ENCODE measurements around the gene EEA1. TPM values are rescaled to one million over a fixed set of nuclear protein-coding genes. Genes with fewer than 3 reads are reported as not detected.

Gene EEA1
- total RNA-seq, 2 experiments from 2014 or later = 15.6 to 17.6 TPM

DNA sequence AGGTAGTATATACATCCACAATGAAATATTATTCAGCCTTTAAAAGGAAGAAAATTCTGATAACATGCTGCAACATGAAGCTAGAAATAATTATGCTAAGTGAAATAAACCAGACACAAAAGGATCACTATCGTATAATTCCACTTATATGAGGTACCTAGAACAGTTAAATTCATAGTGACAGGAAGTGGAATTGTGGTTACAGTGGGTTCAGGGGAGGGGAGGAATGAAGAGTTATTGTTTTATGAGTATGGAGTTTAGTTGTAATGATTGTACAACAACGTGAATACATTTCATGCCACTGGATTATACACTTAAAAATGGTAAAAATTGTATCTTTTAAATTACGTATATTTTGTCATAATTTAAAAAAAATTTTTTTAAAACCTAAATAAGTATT is 21.0 kb downstream of the EEA1 start:
- CTCF ChIA-PET = interaction anchor here (0.6 to 1.6 kb wide), 5 partner anchors 21 to 767 kb away, joined by 3 to 8 read pairs (median 4); partner anchors contain the start of gene EEA1
- H3K4me1 Mint-ChIP-seq (ENCODE audit: low read depth) = peaks cover 58% of the 10 kb centered on the region
- H3K27me3 Mint-ChIP-seq (ENCODE audit: low read depth) = no peaks in the 10 kb centered on the region
- no peak overlapping the region for H3K27ac Mint-ChIP-seq
- no peaks in the 10 kb centered on the region for H3K9me3 Mint-ChIP-seq
- intact Hi-C loops (cut with micrococcal nuclease) = loop anchor here (1.0 kb wide), 1 partner anchor 19 kb away; no protein-coding TSS in a partner anchor
- peaks cover 15% of the 10 kb centered on the region for H3K36me3 Mint-ChIP-seq (ENCODE audit: low read depth)
- peak; percentile 58 for DNase-seq
- no peak overlapping the region for H3K4me3 Mint-ChIP-seq

DNA sequence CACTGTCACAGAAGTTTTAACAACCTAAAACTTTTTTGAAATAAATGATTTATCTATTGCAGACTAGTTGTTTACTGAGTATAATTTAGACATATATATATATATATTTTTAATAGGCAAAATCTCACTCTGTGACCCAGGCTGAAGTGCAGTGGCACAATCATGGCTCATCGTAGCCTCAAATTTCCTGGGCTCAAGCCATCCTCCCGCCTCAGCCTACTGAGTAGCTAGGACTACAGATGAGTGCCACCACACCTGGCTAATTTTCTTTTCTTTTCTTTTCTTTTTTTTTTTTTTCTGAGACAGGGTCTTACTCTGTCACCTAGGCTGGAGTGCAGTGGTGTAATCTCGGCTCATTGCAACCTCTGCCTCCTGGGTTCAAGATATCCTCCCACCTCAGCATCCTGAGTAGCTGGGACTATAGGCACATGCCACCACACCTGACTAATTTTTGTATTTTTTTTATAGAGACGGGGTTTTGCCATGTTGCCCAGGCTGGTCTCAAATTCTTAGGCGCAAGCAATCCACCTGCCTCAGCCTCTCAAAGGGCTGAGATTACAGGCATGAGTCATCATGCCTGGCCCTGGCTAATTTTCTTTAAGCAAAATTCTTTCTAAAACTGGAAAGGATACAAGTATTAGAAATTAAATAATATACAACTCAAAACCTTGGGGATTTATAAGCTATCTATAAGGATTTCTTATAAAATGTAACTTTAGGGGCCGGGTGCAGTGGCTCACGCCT is 23.1 kb downstream of the EEA1 start:
- CTCF ChIA-PET = interaction anchor here (1.2 kb wide), 2 partner anchors 23 to 84 kb away, joined by 3 read pairs; partner anchors contain the start of gene EEA1
- Mint-ChIP-seq H3K36me3 (ENCODE audit: low read depth) (peaks cover 12% of the 10 kb centered on the region), H3K4me1 (ENCODE audit: low read depth) (peaks cover 37% of the 10 kb centered on the region), H3K9me3 (no peaks in the 10 kb centered on the region), H3K27ac (no peak overlapping the region), H3K27me3 (ENCODE audit: low read depth) (no peaks in the 10 kb centered on the region), H3K4me3 (no peak overlapping the region)
- intact Hi-C loops (cut with micrococcal nuclease) = no loop called here
- peak; percentile 8 for DNase-seq

DNA sequence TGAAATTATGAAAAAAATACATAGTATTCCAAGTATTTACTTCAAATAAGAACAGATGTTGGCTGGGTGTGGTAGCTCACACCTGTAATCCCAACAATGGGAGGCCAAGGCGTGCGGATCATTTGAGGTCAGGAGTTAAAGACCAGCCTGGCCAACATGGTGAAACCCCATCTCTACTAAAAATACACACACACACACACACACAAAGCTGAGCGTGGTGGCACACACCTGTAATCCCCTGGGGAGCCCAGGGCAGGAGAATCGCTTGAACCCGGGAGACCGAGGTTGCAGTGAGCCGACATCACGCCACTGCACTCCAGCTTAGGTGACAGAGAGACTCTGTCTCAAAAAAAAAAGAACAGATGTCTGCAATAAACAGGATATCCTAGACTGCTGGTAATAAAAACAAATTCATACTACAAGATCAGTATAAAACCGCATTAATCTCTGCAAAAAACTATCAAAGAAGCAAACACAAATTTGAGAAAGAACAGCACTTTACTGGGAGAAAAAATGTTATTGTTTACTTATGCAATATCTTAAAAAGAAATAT is 23.8 kb downstream of the EEA1 start:
- no peaks in the 10 kb centered on the region for H3K27me3 Mint-ChIP-seq (ENCODE audit: low read depth)
- peaks cover 11% of the 10 kb centered on the region for H3K36me3 Mint-ChIP-seq (ENCODE audit: low read depth)
- H3K4me1 Mint-ChIP-seq (ENCODE audit: low read depth) = peaks cover 34% of the 10 kb centered on the region
- H3K9me3 Mint-ChIP-seq = no peaks in the 10 kb centered on the region
- H3K4me3 Mint-ChIP-seq = peak overlapping the region; percentile 34
- peak overlapping the region; percentile 56 for H3K27ac Mint-ChIP-seq
- no peak for DNase-seq
- CTCF ChIA-PET = interaction anchor here (0.9 kb wide), 1 partner anchor 43 kb away, joined by 4 read pairs; no protein-coding TSS in a partner anchor
- intact Hi-C loops (cut with micrococcal nuclease) = no loop called here

DNA sequence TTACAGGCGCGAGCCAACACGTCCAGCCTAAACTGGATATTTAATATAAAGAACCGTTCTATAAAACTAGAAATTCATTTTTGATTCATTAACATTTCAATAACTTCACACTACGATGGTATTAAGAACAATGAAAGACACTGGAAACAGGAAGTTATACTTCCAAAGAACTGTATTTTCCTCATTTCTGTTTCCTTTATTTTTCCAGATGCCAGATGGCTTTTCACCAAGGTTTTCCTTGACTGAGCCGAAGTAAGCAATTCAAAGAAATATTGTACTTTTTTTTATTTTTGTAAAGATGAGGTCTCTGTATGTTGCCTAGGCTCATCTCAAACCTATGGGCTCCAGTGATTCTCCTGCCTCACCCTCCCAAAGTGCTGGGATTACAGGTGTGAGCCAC is 28.2 kb downstream of the EEA1 start:
- Mint-ChIP-seq H3K27me3 (ENCODE audit: low read depth) (no peaks in the 10 kb centered on the region), H3K27ac (no peak overlapping the region), H3K4me1 (ENCODE audit: low read depth) (peaks cover 31% of the 10 kb centered on the region), H3K36me3 (ENCODE audit: low read depth) (peaks cover 14% of the 10 kb centered on the region), H3K4me3 (no peak overlapping the region), H3K9me3 (no peaks in the 10 kb centered on the region)
- no peak for DNase-seq
- intact Hi-C loops (cut with micrococcal nuclease) = no loop called here
- CTCF ChIA-PET = interaction anchor here (0.6 kb wide), 1 partner anchor 87 kb away, joined by 3 read pairs; no protein-coding TSS in a partner anchor

DNA sequence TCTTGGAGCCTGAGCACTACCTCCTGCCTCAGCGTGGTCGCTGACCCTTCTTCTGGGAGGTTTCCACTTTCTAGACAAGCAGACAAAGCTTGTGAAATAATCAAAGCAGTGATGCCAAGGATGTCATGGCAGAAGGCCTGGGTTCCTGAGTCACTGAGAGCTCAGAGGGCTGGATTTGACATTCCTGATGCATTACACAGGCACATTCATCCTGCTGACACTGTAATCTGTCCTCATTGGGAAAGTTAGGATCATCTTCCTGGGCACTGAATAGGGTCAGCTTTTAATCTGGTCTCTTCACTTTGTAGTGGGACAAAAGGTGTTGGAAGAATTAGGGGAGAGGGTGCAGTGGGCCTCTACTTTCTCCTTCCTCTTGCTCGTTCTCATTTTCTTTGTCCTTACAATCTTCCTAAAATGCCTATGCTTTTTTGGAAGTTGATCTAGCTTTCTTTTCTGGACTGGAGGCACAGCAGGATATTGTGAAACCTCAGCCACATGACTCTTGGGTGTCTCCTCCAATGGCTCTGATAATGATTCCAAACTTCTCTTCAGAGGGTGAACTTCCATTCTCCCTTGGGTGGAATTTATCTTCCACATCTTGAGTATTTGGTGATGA is 29.6 kb downstream of the EEA1 start:
- CTCF ChIA-PET = interaction anchor here (0.7 kb wide), 1 partner anchor 949 kb away, joined by 5 read pairs; no protein-coding TSS in a partner anchor
- peaks cover 15% of the 10 kb centered on the region for H3K36me3 Mint-ChIP-seq (ENCODE audit: low read depth)
- no peaks in the 10 kb centered on the region for H3K9me3 Mint-ChIP-seq
- DNase-seq = no peak
- no peak overlapping the region for H3K4me3 Mint-ChIP-seq
- H3K4me1 Mint-ChIP-seq (ENCODE audit: low read depth) = peaks cover 23% of the 10 kb centered on the region
- intact Hi-C loops (cut with micrococcal nuclease) = no loop called here
- H3K27ac Mint-ChIP-seq = no peak overlapping the region
- H3K27me3 Mint-ChIP-seq (ENCODE audit: low read depth) = no peaks in the 10 kb centered on the region

DNA sequence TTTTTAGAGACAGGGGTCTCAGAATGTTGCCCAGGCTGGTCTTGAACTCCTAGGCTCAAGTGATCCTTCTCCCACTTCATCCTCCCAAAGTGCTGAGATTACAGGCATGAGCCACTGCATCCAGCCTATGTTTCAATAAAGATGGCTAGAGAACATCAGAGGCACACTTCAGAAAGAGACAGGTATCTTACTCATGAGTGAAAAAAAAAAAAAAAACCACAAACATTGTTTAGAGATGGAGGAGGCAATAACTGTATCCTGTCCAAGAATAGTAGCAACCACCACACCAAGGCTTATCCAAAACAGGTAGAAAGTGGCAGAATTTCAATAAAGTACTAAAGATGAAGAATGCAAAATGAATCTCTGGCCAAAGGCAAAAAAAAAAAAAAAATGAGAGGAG is 30.3 kb downstream of the EEA1 start:
- Mint-ChIP-seq H3K27me3 (ENCODE audit: low read depth) (no peaks in the 10 kb centered on the region), H3K27ac (no peak overlapping the region), H3K9me3 (no peaks in the 10 kb centered on the region), H3K4me1 (ENCODE audit: low read depth) (peaks cover 25% of the 10 kb centered on the region), H3K36me3 (ENCODE audit: low read depth) (peaks cover 12% of the 10 kb centered on the region), H3K4me3 (no peak overlapping the region)
- CTCF ChIA-PET = interaction anchor here (0.7 kb wide), 1 partner anchor 950 kb away, joined by 5 read pairs; no protein-coding TSS in a partner anchor
- intact Hi-C loops (cut with micrococcal nuclease) = no loop called here
- DNase-seq = no peak

DNA sequence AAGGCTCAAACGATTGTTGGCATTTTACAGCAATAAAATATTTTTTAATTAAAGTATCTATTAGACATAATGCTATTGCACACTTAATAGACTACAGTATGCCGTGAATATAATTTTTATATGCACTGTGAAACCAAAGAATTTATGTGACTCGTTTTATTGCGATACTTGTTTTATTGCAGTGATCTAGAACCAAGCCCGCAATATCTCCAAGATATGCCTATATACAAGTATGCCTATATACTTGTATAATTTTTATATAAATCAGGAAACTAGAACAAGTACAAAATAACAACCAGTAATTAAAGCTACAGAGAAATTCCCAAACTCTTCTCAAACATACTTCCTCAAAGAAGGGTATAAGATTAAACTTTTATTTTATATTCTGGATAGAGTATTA is 31.3 kb downstream of the EEA1 start:
- intact Hi-C loops (cut with micrococcal nuclease) = no loop called here
- no peaks in the 10 kb centered on the region for H3K27me3 Mint-ChIP-seq (ENCODE audit: low read depth)
- peaks cover 12% of the 10 kb centered on the region for H3K36me3 Mint-ChIP-seq (ENCODE audit: low read depth)
- CTCF ChIA-PET = no interaction called here
- H3K27ac Mint-ChIP-seq = no peak overlapping the region
- no peaks in the 10 kb centered on the region for H3K9me3 Mint-ChIP-seq
- no peak for DNase-seq
- H3K4me3 Mint-ChIP-seq = no peak overlapping the region
- H3K4me1 Mint-ChIP-seq (ENCODE audit: low read depth) = peaks cover 30% of the 10 kb centered on the region

DNA sequence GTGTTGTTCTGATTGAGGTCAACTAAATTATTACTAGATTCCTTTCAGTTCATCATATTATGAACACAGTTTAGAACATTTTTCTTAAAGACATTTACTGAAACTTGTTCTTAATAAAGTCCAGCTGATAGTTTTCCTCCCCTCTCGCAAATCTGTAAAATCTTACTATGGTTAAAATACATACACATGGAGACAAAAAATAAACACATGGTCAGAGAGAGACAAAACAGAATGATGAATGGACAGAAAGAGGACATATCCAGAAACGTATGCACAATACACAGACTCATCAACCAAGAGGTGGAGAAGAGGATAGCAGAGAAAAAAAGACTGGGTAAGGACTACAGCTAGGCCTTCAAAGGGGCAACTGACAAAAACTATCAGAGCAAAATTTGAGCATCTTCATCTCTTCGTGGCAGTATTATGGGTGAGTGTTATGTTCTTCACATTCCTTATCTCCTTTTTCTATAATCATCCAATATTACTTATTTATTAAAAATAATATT is 38.4 kb downstream of the EEA1 start:
- intact Hi-C loops (cut with micrococcal nuclease) = no loop called here
- Mint-ChIP-seq H3K36me3 (ENCODE audit: low read depth) (peaks cover 28% of the 10 kb centered on the region), H3K9me3 (no peaks in the 10 kb centered on the region), H3K27me3 (ENCODE audit: low read depth) (no peaks in the 10 kb centered on the region), H3K27ac (no peak overlapping the region), H3K4me3 (no peak overlapping the region), H3K4me1 (ENCODE audit: low read depth) (peaks cover 23% of the 10 kb centered on the region)
- CTCF ChIA-PET = no interaction called here
- no peak for DNase-seq

DNA sequence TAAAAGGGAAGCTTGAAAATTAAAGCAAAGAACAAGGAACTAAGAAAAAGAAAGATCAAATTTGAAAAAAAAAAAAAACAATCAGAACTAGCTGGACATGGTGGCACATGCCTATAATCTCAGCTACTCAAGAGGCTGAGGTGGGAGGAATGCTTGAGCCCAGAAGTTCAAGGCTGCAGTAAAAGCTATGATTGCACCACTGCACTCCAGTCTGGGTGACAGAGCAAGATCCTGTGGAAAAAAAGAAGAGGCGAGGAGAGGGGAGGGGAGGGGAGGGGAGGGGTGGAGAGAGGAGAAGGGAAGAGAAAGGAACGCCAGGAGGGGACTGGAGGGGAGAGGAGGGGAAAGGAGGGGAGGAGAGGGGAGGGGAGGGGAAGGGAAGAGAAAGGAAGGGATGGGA is 43.0 kb downstream of the EEA1 start:
- peaks cover 49% of the 10 kb centered on the region for H3K36me3 Mint-ChIP-seq (ENCODE audit: low read depth)
- peaks cover 15% of the 10 kb centered on the region for H3K4me1 Mint-ChIP-seq (ENCODE audit: low read depth)

DNA sequence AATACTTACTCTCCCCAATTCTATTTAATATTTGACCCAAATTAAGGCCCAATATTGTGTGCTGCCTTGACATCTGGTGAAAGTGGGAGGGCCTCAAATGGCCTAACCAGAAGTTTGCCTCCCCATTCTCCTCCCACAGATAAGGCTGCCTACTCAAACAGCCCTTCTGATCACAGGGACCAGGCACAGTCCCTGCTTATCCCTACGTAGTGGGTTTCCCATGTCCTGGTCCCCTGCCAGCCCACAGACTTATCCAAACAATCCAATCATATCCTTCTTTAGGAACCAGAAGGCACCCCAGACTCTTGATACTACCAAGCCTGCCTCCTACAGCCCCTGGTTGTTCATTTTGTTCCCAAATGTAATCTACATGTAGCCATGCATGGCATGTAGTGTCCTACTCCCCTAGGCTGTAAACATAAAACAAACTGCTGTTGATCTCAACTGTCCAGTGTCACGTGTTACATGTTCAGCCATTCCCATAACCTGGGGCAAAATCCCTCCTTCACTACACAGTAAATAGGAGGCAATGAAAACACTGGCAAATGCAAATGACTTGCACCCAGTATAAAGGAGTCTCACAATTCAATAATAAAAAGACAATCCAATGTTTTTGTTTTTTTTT is 49.3 kb downstream of the EEA1 start:
- Mint-ChIP-seq H3K4me1 (ENCODE audit: low read depth) (peaks cover 32% of the 10 kb centered on the region), H3K36me3 (ENCODE audit: low read depth) (peaks cover 43% of the 10 kb centered on the region), H3K27ac (no peak overlapping the region), H3K4me3 (no peak overlapping the region), H3K27me3 (ENCODE audit: low read depth) (no peaks in the 10 kb centered on the region), H3K9me3 (no peaks in the 10 kb centered on the region)
- no peak for DNase-seq
- intact Hi-C loops (cut with micrococcal nuclease) = no loop called here
- CTCF ChIA-PET = no interaction called here

More for the DNA sequence above, 43.0 kb downstream of the EEA1 start:
- Mint-ChIP-seq H3K9me3 (no peaks in the 10 kb centered on the region), H3K4me3 (no peak overlapping the region), H3K27me3 (ENCODE audit: low read depth) (no peaks in the 10 kb centered on the region), H3K27ac (no peak overlapping the region)
- DNase-seq = no peak
- CTCF ChIA-PET = no interaction called here
- intact Hi-C loops (cut with micrococcal nuclease) = no loop called here

DNA sequence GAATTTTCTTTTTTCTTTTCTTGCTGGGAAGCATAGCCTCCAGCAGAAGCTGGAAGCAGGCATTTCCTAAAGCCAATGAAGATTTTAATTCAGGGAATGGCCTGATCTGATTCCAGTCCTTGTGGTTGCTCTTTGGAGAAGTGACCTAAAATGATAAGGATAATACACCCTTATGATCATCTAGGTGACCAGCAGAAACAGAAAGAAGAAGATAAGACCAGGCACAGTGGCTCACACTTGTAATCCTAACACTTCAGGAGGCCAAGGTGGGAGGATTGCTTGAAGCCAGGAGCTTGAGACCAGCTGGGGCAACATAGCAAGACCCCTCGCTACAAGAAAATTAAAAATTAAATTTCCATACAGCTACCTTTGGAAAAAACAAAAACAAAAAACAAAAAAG is 51.2 kb downstream of the EEA1 start:
- Mint-ChIP-seq H3K9me3 (no peaks in the 10 kb centered on the region), H3K27ac (no peak overlapping the region), H3K4me1 (ENCODE audit: low read depth) (peaks cover 25% of the 10 kb centered on the region), H3K27me3 (ENCODE audit: low read depth) (no peaks in the 10 kb centered on the region), H3K36me3 (ENCODE audit: low read depth) (peaks cover 30% of the 10 kb centered on the region), H3K4me3 (no peak overlapping the region)
- CTCF ChIA-PET = interaction anchor here (1.1 kb wide), 1 partner anchor 17 kb away, joined by 4 read pairs; no protein-coding TSS in a partner anchor
- intact Hi-C loops (cut with micrococcal nuclease) = no loop called here
- DNase-seq = no peak

DNA sequence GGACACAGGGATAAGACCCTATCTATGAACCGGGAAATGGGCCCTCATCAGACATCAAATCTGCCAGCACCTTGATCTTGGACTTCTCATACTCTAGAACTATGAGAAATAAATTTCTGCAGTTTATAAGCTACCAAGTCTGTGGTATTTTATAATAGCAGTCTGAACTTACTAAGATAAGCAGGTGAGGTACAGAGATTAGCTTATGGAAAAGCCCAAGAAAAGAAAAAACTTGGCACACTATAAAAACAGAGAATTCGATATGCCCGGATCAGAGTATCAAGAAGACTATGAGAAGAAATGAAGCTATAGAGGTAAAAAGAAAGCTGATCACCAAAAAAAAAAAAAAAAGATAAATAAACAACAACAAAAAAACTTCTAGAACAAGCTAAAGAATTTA is 52.6 kb downstream of the EEA1 start:
- Mint-ChIP-seq H3K36me3 (ENCODE audit: low read depth) (peaks cover 26% of the 10 kb centered on the region), H3K4me1 (ENCODE audit: low read depth) (peaks cover 25% of the 10 kb centered on the region), H3K27me3 (ENCODE audit: low read depth) (no peaks in the 10 kb centered on the region), H3K27ac (no peak overlapping the region), H3K4me3 (no peak overlapping the region), H3K9me3 (no peaks in the 10 kb centered on the region)
- CTCF ChIA-PET = interaction anchor here (0.6 kb wide), 1 partner anchor 1146 kb away, joined by 5 read pairs; no protein-coding TSS in a partner anchor
- intact Hi-C loops (cut with micrococcal nuclease) = no loop called here
- no peak for DNase-seq

Data from activated naive CD4-positive, alpha-beta T cell treated with anti-CD3 and anti-CD28 coated beads for 36 hours (primary cell).